Fibroblast of villous mesenchyme (primary cell): ENCODE data around the gene GOLGA8J. TPM values are rescaled to one million over a fixed set of nuclear protein-coding genes. Genes with fewer than 3 reads are reported as not detected.
"Not testable (repeated sequence)": the region's sequence is repeated elsewhere in the genome, so short reads cannot be mapped to it uniquely, and the experiment has no call there.

ENCODE experiments used
- DNase-seq: peaks from one replicate; pipeline ENCODE4 v3.0.0-alpha.2; 2010; ENCODE audit warnings: low read depth
- H3K4me3 ChIP-seq: 2 replicates; pipeline ENCODE4 v1.5.1; 2011; ENCODE audit warnings: low read depth, mild to moderate bottlenecking, low read length
- CTCF ChIP-seq: IDR thresholded peaks from 2 replicates; pipeline ENCODE4 v1.5.1; 2012; ENCODE audit warnings: low read depth, mild to moderate bottlenecking, low read length; ENCODE audit not compliant: insufficient read depth
- total RNA-seq: library from RNA; depleted of rRNA; stranded (reverse); fragments of >200 nt; gene quantifications from 2 replicates; pipeline ENCODE4 v1.2.3, GENCODE V29; 2012

Gene GOLGA8J
- total RNA-seq, 1 donor, result not detected

GRCh38 chr15:30062881-30063280 is 19.9 kb upstream of the GOLGA8J start:
- TF ChIP-seq CTCF, result no peak
- no peak overlapping the region for H3K4me3 ChIP-seq
- DNase-seq, result no peak

GRCh38 chr15:30063835-30064546 is 18.8 kb upstream of the GOLGA8J start:
- no peak for TF ChIP-seq CTCF
- no peak for DNase-seq
- H3K4me3 ChIP-seq, result no peak overlapping the region

- peak; percentile 88 for DNase-seq
- TF ChIP-seq CTCF, result no peak
- no peak overlapping the region for H3K4me3 ChIP-seq
Observed at GRCh38 chr15:30065025-30065801, 17.5 kb upstream of the GOLGA8J start.

- no peak for DNase-seq
- no peak overlapping the region for H3K4me3 ChIP-seq
- no peak for TF ChIP-seq CTCF
Observed at GRCh38 chr15:30068326-30068725, 14.4 kb upstream of the GOLGA8J start.

GRCh38 chr15:30072630-30073029 is 10.1 kb upstream of the GOLGA8J start:
- TF ChIP-seq CTCF, result no peak
- no peak overlapping the region for H3K4me3 ChIP-seq
- DNase-seq, result no peak

GRCh38 chr15:30073915-30074314 is 8.8 kb upstream of the GOLGA8J start:
- no peak for TF ChIP-seq CTCF
- H3K4me3 ChIP-seq, result no peak overlapping the region
- DNase-seq, result no peak

GRCh38 chr15:30080816-30081215 is 1.9 kb upstream of the GOLGA8J start:
- H3K4me3 ChIP-seq, result not testable (repeated sequence)
- DNase-seq, result peak; percentile 80

GRCh38 chr15:30097827-30098226 is 15.1 kb downstream of the GOLGA8J start:
- DNase-seq, H3K4me3 ChIP-seq: not testable (repeated sequence)

- not testable (repeated sequence) for H3K4me3 ChIP-seq, DNase-seq
Observed at GRCh38 chr15:30102890-30103289, 20.1 kb downstream of the GOLGA8J start.

- DNase-seq, result not testable (repeated sequence)
- peak overlapping the region; percentile 33 for H3K4me3 ChIP-seq
Observed at GRCh38 chr15:30103941-30104507, 21.3 kb downstream of the GOLGA8J start.

- not testable (repeated sequence) for H3K4me3 ChIP-seq, DNase-seq
Observed at GRCh38 chr15:30110591-30110990, 27.8 kb downstream of the GOLGA8J start.
